Mucosa of descending colon (tissue), 3 donors: ENCODE results near the gene LGALS12. TPM values are rescaled to one million over a fixed set of nuclear protein-coding genes. Genes with fewer than 3 reads are reported as not detected.

ENCODE experiments used
- ATAC-seq: fragments of 200-7000 bp; cut with Tn5 transposase; one replicate; pipeline ENCODE4 v1.9.1; 2020; ENCODE audit warnings: mild to moderate bottlenecking, moderate library complexity
- DNase-seq, 3 donors: peaks; one replicate each; pipeline ENCODE4 v3.0.0-alpha.2; 2020
- H3K36me3 ChIP-seq: fragments of 200-600 bp; one replicate; pipeline ENCODE4 v1.8.0; 2021; ENCODE audit warnings: low read depth, mild to moderate bottlenecking
- H3K4me1 ChIP-seq: fragments of 200-600 bp; one replicate; pipeline ENCODE4 v1.8.0; 2021; ENCODE audit warnings: low read depth, mild to moderate bottlenecking
- H3K4me3 ChIP-seq: fragments of 200-600 bp; one replicate; pipeline ENCODE4 v1.8.0; 2021; ENCODE audit warnings: mild to moderate bottlenecking
- H3K9me3 ChIP-seq: fragments of 200-600 bp; one replicate; pipeline ENCODE4 v1.8.0; 2021; ENCODE audit warnings: mild to moderate bottlenecking
- intact Hi-C, 2 donors: fragments of 100-400 bp; cut with DNase I in 1 of 2; cut with micrococcal nuclease in 1 of 2; formaldehyde crosslinking; loops; one replicate each; pipeline versions ENCODE4 v1.11.0 to v1.11.1; 2022; cut with DNase I, micrococcal nuclease
- long read RNA-seq, 2 donors: library from polyadenylated mRNA; unstranded; transcript quantifications; one replicate each; pipeline ENCODE4 v2.0.0, GENCODE V29; 2019 to 2021
- total RNA-seq, 3 donors: library from RNA; stranded (reverse); fragmentation: NEBNext Ultra II Directional in 2 of 3; extraction: Animal tissue kit (Norgen Biotek cat#: 25700) in 2 of 3; gene quantifications; one replicate each; pipeline versions ENCODE4 v1.2.1 to v1.2.4, GENCODE V29; 2021 to 2023
- TF ChIP-seq, protein P1 (sequence below): fragments of 200-600 bp; IDR thresholded peaks from one replicate; pipeline ENCODE4 v1.8.0; 2022; ENCODE audit warnings: antibody characterized with exemption, mild to moderate bottlenecking
- donor health status: DM: no; HTN: no; CAD: no; lungs with moderate emphysema.
- donor health status: DM: no; HTN: no; CAD: no.
- donor health status: DM: no; HTN: yes; CAD: no.

Gene LGALS12
- under 1 TPM; 0.26 to 0.32 (median 0.29) TPM for total RNA-seq
- long read RNA-seq, donor 1, partial matches to known transcripts: 0 of 2 reads
- long read RNA-seq, donor 1, other reads (novel, unspliced or antisense): 0 of 2 reads
- long read RNA-seq, donor 2: 0 reads

DNA sequence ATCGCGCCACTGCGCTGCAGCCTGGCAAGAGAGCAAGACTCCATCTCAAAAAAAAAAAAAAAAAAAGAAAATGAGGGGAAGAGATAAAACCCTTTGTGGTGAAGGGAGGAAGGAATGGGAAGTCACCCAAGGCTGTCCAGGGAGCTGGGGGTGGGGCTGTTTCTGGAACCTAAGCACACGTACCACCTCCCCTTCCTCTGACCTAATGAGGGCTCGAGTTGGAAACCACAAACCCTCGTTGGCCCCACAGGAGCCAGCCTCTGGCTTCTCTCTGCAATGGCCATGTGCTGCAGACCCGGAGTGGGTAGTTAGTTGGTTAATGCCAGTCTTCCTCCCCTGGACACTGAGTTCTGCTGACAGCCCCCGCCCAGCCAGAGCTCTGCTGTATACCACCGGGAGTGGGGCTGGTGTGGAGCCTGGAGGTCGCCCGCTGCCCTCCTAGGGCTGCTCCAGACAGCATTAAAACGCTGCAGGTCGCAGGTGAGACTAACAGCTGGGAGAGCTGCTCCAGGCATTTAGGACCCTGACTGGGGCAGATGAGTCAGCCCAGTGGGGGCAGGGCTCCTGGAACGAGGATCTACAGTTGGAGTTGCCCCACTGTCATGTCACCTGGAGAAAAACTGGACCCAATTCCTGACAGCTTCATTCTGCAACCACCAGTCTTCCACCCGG is at the start of gene LGALS12:
TSS of gene LGALS12 (plus strand) at position 228 of the 672 bp plus-strand sequence. CDS start at position 603, 375 bp downstream.
- Histone ChIP-seq H3K9me3 (no peaks in the 10 kb centered on the region), H3K36me3 (no peaks in the 10 kb centered on the region), H3K4me1 (no peaks in the 10 kb centered on the region), H3K4me3 (no peak within 1 kb of the TSS)
- DNase-seq: no peak
- TF ChIP-seq, protein P1, sequence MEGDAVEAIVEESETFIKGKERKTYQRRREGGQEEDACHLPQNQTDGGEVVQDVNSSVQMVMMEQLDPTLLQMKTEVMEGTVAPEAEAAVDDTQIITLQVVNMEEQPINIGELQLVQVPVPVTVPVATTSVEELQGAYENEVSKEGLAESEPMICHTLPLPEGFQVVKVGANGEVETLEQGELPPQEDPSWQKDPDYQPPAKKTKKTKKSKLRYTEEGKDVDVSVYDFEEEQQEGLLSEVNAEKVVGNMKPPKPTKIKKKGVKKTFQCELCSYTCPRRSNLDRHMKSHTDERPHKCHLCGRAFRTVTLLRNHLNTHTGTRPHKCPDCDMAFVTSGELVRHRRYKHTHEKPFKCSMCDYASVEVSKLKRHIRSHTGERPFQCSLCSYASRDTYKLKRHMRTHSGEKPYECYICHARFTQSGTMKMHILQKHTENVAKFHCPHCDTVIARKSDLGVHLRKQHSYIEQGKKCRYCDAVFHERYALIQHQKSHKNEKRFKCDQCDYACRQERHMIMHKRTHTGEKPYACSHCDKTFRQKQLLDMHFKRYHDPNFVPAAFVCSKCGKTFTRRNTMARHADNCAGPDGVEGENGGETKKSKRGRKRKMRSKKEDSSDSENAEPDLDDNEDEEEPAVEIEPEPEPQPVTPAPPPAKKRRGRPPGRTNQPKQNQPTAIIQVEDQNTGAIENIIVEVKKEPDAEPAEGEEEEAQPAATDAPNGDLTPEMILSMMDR: no peak
- peak; percentile 29 for ATAC-seq
- intact Hi-C loops: no loop called here

DNA sequence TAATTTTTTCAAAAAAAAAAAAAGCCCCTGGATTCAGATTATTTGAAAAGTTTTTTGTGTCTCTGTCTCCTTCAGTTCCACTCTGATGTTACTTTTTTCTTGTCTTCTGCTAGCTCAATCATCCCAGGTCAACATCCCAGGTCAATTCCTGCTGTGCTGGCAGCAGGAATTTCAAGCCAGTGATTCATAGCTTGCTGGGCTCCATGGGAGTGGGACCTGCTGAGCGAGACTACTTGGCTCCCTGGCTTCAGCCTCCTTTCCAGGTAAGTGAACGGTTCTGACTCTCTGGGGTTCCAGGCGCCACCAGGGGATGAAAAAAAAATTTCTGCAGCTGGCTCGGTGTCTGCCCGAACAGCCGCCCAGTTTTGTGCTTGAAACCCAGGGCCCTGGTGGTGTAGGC is 46.3 kb upstream of the LGALS12 start:
- intact Hi-C loops: no loop called here
- H3K4me1 ChIP-seq: no peaks in the 10 kb centered on the region
- DNase-seq (no peak), ATAC-seq (no peak)
- no peaks in the 10 kb centered on the region for H3K36me3 ChIP-seq
- TF ChIP-seq, protein P1: no peak
- no peak overlapping the region for H3K4me3 ChIP-seq
- no peaks in the 10 kb centered on the region for H3K9me3 ChIP-seq

DNA sequence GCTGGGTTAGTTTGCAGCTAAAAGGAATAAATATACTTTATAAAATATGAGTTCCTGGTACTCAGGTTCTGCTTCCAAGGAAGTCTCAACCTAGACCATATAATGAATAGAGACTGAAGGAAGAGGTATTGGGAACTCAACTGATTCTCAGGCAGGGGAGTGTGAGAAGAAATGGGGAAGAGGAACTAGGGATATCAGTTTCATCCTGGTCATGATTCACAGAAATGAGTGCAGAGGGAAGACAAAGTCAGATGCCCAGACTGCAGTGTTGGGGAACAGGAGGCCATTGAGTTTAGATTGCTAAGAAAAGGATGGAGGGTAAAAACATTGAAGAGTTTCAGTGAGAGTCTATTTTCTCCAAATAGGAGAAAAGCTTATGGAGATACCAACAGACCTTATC is 43.7 kb upstream of the LGALS12 start:
- H3K9me3 ChIP-seq: no peaks in the 10 kb centered on the region
- no peaks in the 10 kb centered on the region for H3K36me3 ChIP-seq
- TF ChIP-seq, protein P1: no peak
- ATAC-seq (no peak), DNase-seq (no peak)
- H3K4me3 ChIP-seq: no peak overlapping the region
- intact Hi-C loops: no loop called here
- no peaks in the 10 kb centered on the region for H3K4me1 ChIP-seq

GRCh38 chr11:63470311-63470710 is 35.6 kb upstream of the LGALS12 start:
- TF ChIP-seq, protein P1: no peak
- intact Hi-C loops: loop anchor here in 1 of 2 donors (10.0 kb wide), 1 partner anchor 164 kb away; no protein-coding TSS in a partner anchor

DNA sequence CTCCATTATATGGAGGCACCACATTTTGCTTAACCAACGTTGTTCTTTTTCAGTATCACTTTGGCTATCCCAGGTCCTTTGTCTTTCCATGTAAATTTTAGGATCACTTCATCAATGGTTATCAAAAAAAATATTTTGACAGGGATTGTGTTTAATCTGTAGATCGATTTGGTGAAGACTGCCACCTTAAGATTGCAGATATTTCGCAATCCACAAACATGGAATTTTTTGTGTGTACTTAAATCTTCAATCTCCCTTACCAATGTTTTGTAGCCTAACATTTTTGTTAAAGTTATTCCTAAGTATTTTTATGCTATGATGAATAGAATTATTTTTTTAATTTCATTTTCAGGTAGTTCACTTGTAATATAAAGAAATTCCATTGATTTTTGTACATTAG is 33.5 kb upstream of the LGALS12 start:
- no peaks in the 10 kb centered on the region for H3K4me1 ChIP-seq
- TF ChIP-seq, protein P1: no peak
- no peaks in the 10 kb centered on the region for H3K36me3 ChIP-seq
- peaks cover 12% of the 10 kb centered on the region for H3K9me3 ChIP-seq
- ATAC-seq (no peak), DNase-seq (no peak)
- intact Hi-C loops: loop anchor here in 1 of 2 donors (10.0 kb wide), 1 partner anchor 162 kb away; no protein-coding TSS in a partner anchor
- H3K4me3 ChIP-seq: no peak overlapping the region

More at GRCh38 chr11:63470311-63470710, 35.6 kb upstream of the LGALS12 start:
- Histone ChIP-seq H3K4me3 (no peak overlapping the region), H3K4me1 (no peaks in the 10 kb centered on the region), H3K36me3 (no peaks in the 10 kb centered on the region), H3K9me3 (no peaks in the 10 kb centered on the region)
- DNase-seq (no peak), ATAC-seq (no peak)
